ENCODE results near the gene SYAP1.

DNA sequence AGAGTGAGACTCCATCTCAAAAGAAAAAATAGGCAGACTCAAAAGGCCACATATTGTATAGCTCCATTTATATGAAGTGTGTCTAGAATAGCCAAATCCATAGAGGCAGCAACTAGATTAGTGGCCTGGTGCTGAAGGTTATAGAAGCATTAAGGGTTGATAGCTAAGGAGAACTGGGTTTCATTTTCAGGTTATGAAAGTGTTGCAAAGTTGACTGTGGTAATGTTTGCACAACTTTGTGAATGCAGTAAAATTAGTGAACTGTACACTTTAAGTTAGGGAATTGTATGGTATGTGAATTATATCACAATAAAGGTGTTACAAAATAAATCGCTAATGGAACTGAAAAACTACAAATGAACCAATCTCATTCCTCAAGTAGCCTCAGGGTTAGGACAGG, 95.2 kb downstream of the SYAP1 start:
- no peak for TF ChIP-seq TAF1 (IDR thresholded peaks at IDR 0.05; ENCODE audit: borderline replicate concordance, low read depth, low read length)
- no peak for TF ChIP-seq POLR2A (IDR thresholded peaks at IDR 0.05; ENCODE audit: low read depth, low read length)
- no peak for TF ChIP-seq POLR2AphosphoS5 (IDR thresholded peaks at IDR 0.05; ENCODE audit: low read depth, low read length)
